Adrenal gland (tissue), 5 donors: ENCODE data around the gene LPP.

Experiments used
- POLR2A ChIP-seq, 2 donors: fragments of 450-650 bp; IDR thresholded peaks; one replicate each; pipeline ENCODE4 v1.6.1; 2017; ENCODE audit warnings: antibody characterized with exemption in 2 of 2, mild to moderate bottlenecking in 2 of 2, moderate library complexity in 1 of 2
- TF ChIP-seq, protein P1 (sequence below), 6 experiments: fragments of 450-650 bp in 4 of 6; fragments of 200-600 bp in 2 of 6; sonication (generic) in 1 of 6; IDR thresholded peaks; 1 replicate in 5 of 6; 2 replicates in 1 of 6; pipeline versions ENCODE4 v1.5.1 to v1.8.0; 2016 to 2021; ENCODE audit warnings: antibody characterized with exemption in 6 of 6, mild to moderate bottlenecking in 2 of 6, moderate library complexity in 1 of 6
- donor health status: DM: no; HTN: no; CAD: no.

- TF ChIP-seq, protein P1, sequence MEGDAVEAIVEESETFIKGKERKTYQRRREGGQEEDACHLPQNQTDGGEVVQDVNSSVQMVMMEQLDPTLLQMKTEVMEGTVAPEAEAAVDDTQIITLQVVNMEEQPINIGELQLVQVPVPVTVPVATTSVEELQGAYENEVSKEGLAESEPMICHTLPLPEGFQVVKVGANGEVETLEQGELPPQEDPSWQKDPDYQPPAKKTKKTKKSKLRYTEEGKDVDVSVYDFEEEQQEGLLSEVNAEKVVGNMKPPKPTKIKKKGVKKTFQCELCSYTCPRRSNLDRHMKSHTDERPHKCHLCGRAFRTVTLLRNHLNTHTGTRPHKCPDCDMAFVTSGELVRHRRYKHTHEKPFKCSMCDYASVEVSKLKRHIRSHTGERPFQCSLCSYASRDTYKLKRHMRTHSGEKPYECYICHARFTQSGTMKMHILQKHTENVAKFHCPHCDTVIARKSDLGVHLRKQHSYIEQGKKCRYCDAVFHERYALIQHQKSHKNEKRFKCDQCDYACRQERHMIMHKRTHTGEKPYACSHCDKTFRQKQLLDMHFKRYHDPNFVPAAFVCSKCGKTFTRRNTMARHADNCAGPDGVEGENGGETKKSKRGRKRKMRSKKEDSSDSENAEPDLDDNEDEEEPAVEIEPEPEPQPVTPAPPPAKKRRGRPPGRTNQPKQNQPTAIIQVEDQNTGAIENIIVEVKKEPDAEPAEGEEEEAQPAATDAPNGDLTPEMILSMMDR (IDR thresholded peaks at IDR 0.05), result no peak
- TF ChIP-seq POLR2A (IDR thresholded peaks at IDR 0.05), result no peak
Observed at GRCh38 chr3:188151438-188151837, 2.5 kb upstream of the LPP start.
